ENCODE data around the gene HS2ST1. TPM values are rescaled to one million over a fixed set of nuclear protein-coding genes. Genes with fewer than 3 reads are reported as not detected.

The HS2ST1 gene
- total and polyA plus RNA-seq, 11 donors, result 3.4 to 20.3 (median 13.6) TPM

GRCh38 chr1:86924324-86924960 lies 10.0 kb downstream of the HS2ST1 start:
- peaks cover 0 to 8% (median 0%) of the 10 kb centered on the region in 12 donors for H3K4me1 ChIP-seq
- no peaks in the 10 kb centered on the region for H3K36me3 ChIP-seq
- peaks cover 0 to 25% (median 7%) of the 10 kb centered on the region in 12 donors for H3K9me3 ChIP-seq
- WGBS, 4 donors, result 97 to 98% (median 98%) methylated on average over 7 to 8 of the region's 8 CpGs
- ATAC-seq (no peak), DNase-seq (no peak)
- intact Hi-C loops (cut with DNase I), result no loop called here
- no peaks in the 10 kb centered on the region for H3K27me3 ChIP-seq
- no peak overlapping the region for H3K27ac ChIP-seq
- TF ChIP-seq CTCF (IDR thresholded peaks at IDR 0.05), result no peak
- TF ChIP-seq POLR2A (IDR thresholded peaks at IDR 0.05), result no peak
- H3K4me3 ChIP-seq, result no peak overlapping the region

- 91 to 100% (median 98%) methylated on average over 1 of the region's 1 CpG for WGBS, 4 donors
- no peak overlapping the region for H3K27ac ChIP-seq
- no peaks in the 10 kb centered on the region for H3K27me3 ChIP-seq
- TF ChIP-seq CTCF (IDR thresholded peaks at IDR 0.05), result no peak
- TF ChIP-seq POLR2A (IDR thresholded peaks at IDR 0.05), result no peak
- intact Hi-C loops (cut with DNase I), result no loop called here
- ATAC-seq (no peak), DNase-seq (no peak)
- no peaks in the 10 kb centered on the region for H3K36me3 ChIP-seq
- peaks cover 0 to 25% (median 7%) of the 10 kb centered on the region in 12 donors for H3K9me3 ChIP-seq
- no peak overlapping the region for H3K4me3 ChIP-seq
- peaks cover 0 to 8% (median 0%) of the 10 kb centered on the region in 12 donors for H3K4me1 ChIP-seq
Observed at GRCh38 chr1:86925742-86926141, 11.3 kb downstream of the HS2ST1 start.

GRCh38 chr1:86926883-86927282 lies 12.4 kb downstream of the HS2ST1 start:
- TF ChIP-seq CTCF (IDR thresholded peaks at IDR 0.05) (no peak), POLR2A (IDR thresholded peaks at IDR 0.05) (no peak)
- DNase-seq (no peak), ATAC-seq (no peak)
- WGBS, 4 donors, result 90 to 98% (median 98%) methylated on average over 1 of the region's 1 CpG
- intact Hi-C loops (cut with DNase I), result no loop called here
- Histone ChIP-seq H3K36me3 (no peaks in the 10 kb centered on the region), H3K27me3 (no peaks in the 10 kb centered on the region), H3K27ac (no peak overlapping the region), H3K4me3 (no peak overlapping the region), H3K4me1 (peaks cover 0 to 8% (median 0%) of the 10 kb centered on the region in 12 donors), H3K9me3 (peaks cover 0 to 23% (median 7%) of the 10 kb centered on the region in 12 donors)

GRCh38 chr1:86928819-86929218 lies 14.4 kb downstream of the HS2ST1 start:
- Histone ChIP-seq H3K27ac (no peak overlapping the region), H3K4me3 (no peak overlapping the region), H3K4me1 (peaks cover 0 to 10% (median 0%) of the 10 kb centered on the region in 12 donors), H3K36me3 (no peaks in the 10 kb centered on the region), H3K9me3 (peaks cover 0 to 6% (median 0%) of the 10 kb centered on the region in 12 donors), H3K27me3 (no peaks in the 10 kb centered on the region)
- no peak for ATAC-seq
- no peak for DNase-seq
- intact Hi-C loops (cut with DNase I), result no loop called here
- 37 to 49% (median 45%) methylated on average over 1 of the region's 1 CpG for whole genome bisulfite sequencing, 4 donors
- TF ChIP-seq CTCF (IDR thresholded peaks at IDR 0.05), result no peak
- no peak for TF ChIP-seq POLR2A (IDR thresholded peaks at IDR 0.05)
